GM23248 (cell line): ENCODE measurements around the gene ALOX15.

ENCODE experiments used
- EZH2 ChIP-seq: fragments of 200-600 bp; sonication (generic); IDR thresholded peaks from 2 replicates; pipeline ENCODE4 v1.6.1; 2018; ENCODE audit warnings: antibody characterized with exemption, mild to moderate bottlenecking; ENCODE audit not compliant: insufficient read depth, poor library complexity, severe bottlenecking
- EZH2phosphoT487 ChIP-seq: fragments of 200-600 bp; sonication (generic); IDR thresholded peaks from 2 replicates; pipeline ENCODE4 v1.6.1; 2018; ENCODE audit warnings: antibody characterized with exemption, moderate library complexity, mild to moderate bottlenecking, low read depth; ENCODE audit not compliant: insufficient read depth

DNA sequence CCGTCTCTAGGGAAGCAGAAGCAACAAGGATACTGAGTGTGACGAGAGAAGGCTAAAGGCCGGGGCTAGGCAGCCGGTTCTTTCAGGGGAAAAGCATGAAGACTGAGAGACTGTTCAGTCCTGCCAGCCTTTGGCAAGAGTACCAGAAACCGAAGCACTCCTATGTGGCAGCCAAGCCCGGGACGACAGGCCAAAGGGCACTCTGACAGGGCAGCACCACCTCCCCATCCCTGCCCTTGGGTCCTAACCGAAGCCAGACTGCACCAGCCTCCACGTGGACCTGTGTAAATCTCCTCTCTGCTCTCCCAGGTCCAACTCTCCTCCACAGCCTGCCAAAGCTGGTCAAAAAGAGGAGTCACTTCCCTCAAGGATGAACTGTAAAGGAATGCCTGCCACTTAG, 23.5 kb upstream of the ALOX15 start:
- TF ChIP-seq EZH2phosphoT487 = no peak
- no peak for TF ChIP-seq EZH2
